Measurements from ENCODE around the gene C4orf50. TPM values are rescaled to one million over a fixed set of nuclear protein-coding genes. Genes with fewer than 3 reads are reported as not detected.

The C4orf50 gene
- polyA plus RNA-seq, 1 donor from 2014 or later = 1.6 TPM

DNA sequence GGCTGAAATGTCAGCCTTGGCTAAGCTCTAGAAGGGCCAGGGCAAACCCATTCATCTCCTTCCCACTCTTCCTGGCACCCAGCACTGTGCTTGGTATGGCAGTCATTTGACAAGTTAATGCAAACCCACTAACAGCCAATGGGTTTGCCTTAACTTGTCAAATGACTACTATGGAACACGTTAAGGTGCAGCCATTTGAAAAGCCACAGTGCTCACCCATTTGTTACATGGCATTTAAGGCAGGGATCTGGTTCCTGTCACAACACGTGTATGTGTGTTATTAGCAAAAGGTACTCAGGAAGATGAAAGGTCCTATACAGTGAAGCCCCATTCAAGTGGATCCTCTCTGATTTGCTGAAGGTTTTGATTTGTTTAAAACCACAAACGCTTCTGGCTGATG, 132.5 kb downstream of the C4orf50 start:
- Histone ChIP-seq H4K20me1 (ENCODE audit: insufficient read depth) (peaks cover 32% of the 10 kb centered on the region), H3F3A (ENCODE audit: insufficient read depth, low read length, poor library complexity, severe bottlenecking) (no peaks in the 10 kb centered on the region), H3K9ac (ENCODE audit: low read length) (peak overlapping the region; percentile 99), H3K9me3 (ENCODE audit: low read length) (no peaks in the 10 kb centered on the region), H3K27ac (ENCODE audit: low read length) (peak overlapping the region; percentile 98), H2AFZ (ENCODE audit: low read depth, low read length) (no peak overlapping the region), H3K4me2 (ENCODE audit: low read length) (peak overlapping the region; percentile 99), H3K4me3 (ENCODE audit: low read length) (peak overlapping the region; percentile 87), H3K9me2 (ENCODE audit: insufficient read depth, low read length) (no peaks in the 10 kb centered on the region), H3K27me3 (ENCODE audit: insufficient read depth, low read depth, low read length) (no peaks in the 10 kb centered on the region), H3K79me2 (replicated peaks; ENCODE audit: insufficient read depth, low read length) (peaks cover 95% of the 10 kb centered on the region), H3K36me3 (ENCODE audit: insufficient read depth, low read length) (no peaks in the 10 kb centered on the region)
- TF ChIP-seq TAF1 (IDR thresholded peaks at IDR 0.05; ENCODE audit: low read depth) = no peak
- no peak for TF ChIP-seq SMC3 (conservative IDR thresholded peaks at IDR 0.05; ENCODE audit: poor library complexity)
- TF ChIP-seq RAD21 (conservative IDR thresholded peaks at IDR 0.05) = no peak
- no peak for TF ChIP-seq EZH2 (IDR thresholded peaks at IDR 0.05; ENCODE audit: borderline replicate concordance, insufficient read depth, low read length, poor library complexity, severe bottlenecking)
- no peak for TF ChIP-seq POLR2AphosphoS5 (IDR thresholded peaks at IDR 0.05)
- no peak for TF ChIP-seq EP300 (conservative IDR thresholded peaks at IDR 0.05; ENCODE audit: poor library complexity, severe bottlenecking)
- TF ChIP-seq MXI1 (conservative IDR thresholded peaks at IDR 0.05; ENCODE audit: poor library complexity, severe bottlenecking) = no peak
- TF ChIP-seq, protein P1, sequence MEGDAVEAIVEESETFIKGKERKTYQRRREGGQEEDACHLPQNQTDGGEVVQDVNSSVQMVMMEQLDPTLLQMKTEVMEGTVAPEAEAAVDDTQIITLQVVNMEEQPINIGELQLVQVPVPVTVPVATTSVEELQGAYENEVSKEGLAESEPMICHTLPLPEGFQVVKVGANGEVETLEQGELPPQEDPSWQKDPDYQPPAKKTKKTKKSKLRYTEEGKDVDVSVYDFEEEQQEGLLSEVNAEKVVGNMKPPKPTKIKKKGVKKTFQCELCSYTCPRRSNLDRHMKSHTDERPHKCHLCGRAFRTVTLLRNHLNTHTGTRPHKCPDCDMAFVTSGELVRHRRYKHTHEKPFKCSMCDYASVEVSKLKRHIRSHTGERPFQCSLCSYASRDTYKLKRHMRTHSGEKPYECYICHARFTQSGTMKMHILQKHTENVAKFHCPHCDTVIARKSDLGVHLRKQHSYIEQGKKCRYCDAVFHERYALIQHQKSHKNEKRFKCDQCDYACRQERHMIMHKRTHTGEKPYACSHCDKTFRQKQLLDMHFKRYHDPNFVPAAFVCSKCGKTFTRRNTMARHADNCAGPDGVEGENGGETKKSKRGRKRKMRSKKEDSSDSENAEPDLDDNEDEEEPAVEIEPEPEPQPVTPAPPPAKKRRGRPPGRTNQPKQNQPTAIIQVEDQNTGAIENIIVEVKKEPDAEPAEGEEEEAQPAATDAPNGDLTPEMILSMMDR (IDR thresholded peaks at IDR 0.05; ENCODE audit: poor library complexity, severe bottlenecking) = no peak
- TF ChIP-seq, protein P2, sequence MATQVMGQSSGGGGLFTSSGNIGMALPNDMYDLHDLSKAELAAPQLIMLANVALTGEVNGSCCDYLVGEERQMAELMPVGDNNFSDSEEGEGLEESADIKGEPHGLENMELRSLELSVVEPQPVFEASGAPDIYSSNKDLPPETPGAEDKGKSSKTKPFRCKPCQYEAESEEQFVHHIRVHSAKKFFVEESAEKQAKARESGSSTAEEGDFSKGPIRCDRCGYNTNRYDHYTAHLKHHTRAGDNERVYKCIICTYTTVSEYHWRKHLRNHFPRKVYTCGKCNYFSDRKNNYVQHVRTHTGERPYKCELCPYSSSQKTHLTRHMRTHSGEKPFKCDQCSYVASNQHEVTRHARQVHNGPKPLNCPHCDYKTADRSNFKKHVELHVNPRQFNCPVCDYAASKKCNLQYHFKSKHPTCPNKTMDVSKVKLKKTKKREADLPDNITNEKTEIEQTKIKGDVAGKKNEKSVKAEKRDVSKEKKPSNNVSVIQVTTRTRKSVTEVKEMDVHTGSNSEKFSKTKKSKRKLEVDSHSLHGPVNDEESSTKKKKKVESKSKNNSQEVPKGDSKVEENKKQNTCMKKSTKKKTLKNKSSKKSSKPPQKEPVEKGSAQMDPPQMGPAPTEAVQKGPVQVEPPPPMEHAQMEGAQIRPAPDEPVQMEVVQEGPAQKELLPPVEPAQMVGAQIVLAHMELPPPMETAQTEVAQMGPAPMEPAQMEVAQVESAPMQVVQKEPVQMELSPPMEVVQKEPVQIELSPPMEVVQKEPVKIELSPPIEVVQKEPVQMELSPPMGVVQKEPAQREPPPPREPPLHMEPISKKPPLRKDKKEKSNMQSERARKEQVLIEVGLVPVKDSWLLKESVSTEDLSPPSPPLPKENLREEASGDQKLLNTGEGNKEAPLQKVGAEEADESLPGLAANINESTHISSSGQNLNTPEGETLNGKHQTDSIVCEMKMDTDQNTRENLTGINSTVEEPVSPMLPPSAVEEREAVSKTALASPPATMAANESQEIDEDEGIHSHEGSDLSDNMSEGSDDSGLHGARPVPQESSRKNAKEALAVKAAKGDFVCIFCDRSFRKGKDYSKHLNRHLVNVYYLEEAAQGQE (IDR thresholded peaks at IDR 0.05; ENCODE audit: borderline replicate concordance) = no peak

DNA sequence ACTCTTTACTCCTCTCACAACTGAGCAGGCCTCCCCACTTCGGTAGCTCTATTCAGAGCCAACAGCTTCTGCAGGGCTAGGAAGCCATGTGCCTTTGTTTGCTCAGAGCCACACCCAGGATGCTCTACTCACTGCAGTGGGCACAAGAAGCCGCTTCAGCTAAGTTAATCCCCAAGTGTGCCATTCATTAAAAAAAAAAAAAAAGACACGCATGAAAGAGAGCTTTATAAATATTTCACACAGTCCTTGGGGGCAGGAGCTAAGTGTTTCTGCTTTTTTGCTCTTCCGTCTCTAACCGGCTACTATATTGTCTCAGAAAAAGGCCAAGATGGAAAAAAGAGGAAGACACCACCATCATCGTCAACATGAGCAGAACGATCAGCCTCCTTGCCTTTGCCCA, 133.4 kb downstream of the C4orf50 start:
- Histone ChIP-seq H3F3A (ENCODE audit: insufficient read depth, low read length, poor library complexity, severe bottlenecking) (no peaks in the 10 kb centered on the region), H3K79me2 (replicated peaks; ENCODE audit: insufficient read depth, low read length) (peaks cover 96% of the 10 kb centered on the region), H3K9me3 (ENCODE audit: low read length) (no peaks in the 10 kb centered on the region), H3K27me3 (ENCODE audit: insufficient read depth, low read depth, low read length) (no peaks in the 10 kb centered on the region), H3K36me3 (ENCODE audit: insufficient read depth, low read length) (no peaks in the 10 kb centered on the region), H3K9me2 (ENCODE audit: insufficient read depth, low read length) (no peaks in the 10 kb centered on the region), H3K4me2 (ENCODE audit: low read length) (peak overlapping the region; percentile 99), H3K9ac (ENCODE audit: low read length) (peak overlapping the region; percentile 25), H3K27ac (ENCODE audit: low read length) (peak overlapping the region; percentile 98), H3K4me3 (ENCODE audit: low read length) (peak overlapping the region; percentile 87), H2AFZ (ENCODE audit: low read depth, low read length) (no peak overlapping the region), H4K20me1 (ENCODE audit: insufficient read depth) (peaks cover 40% of the 10 kb centered on the region)
- TF ChIP-seq, protein P1 (IDR thresholded peaks at IDR 0.05; ENCODE audit: poor library complexity, severe bottlenecking) = no peak
- no peak for TF ChIP-seq RAD21 (conservative IDR thresholded peaks at IDR 0.05)
- no peak for TF ChIP-seq EZH2 (IDR thresholded peaks at IDR 0.05; ENCODE audit: borderline replicate concordance, insufficient read depth, low read length, poor library complexity, severe bottlenecking)
- TF ChIP-seq SMC3 (conservative IDR thresholded peaks at IDR 0.05; ENCODE audit: poor library complexity) = no peak
- TF ChIP-seq MXI1 (conservative IDR thresholded peaks at IDR 0.05; ENCODE audit: poor library complexity, severe bottlenecking) = no peak
- TF ChIP-seq TAF1 (IDR thresholded peaks at IDR 0.05; ENCODE audit: low read depth) = no peak
- TF ChIP-seq POLR2AphosphoS5 (IDR thresholded peaks at IDR 0.05) = no peak
- no peak for TF ChIP-seq EP300 (conservative IDR thresholded peaks at IDR 0.05; ENCODE audit: poor library complexity, severe bottlenecking)
- TF ChIP-seq, protein P2 (IDR thresholded peaks at IDR 0.05; ENCODE audit: borderline replicate concordance) = no peak
